GM12878 (cell line): ENCODE results near the gene DCAF15. TPM values are rescaled to one million over a fixed set of nuclear protein-coding genes. Genes with fewer than 3 reads are reported as not detected.

Source experiments
- ATAC-seq: fragments of 200-7000 bp; cut with Tn5 transposase; 3 replicates; pipeline ENCODE4 v1.9.1; 2020; ENCODE audit warnings: mild to moderate bottlenecking, moderate library complexity
- BruUV-seq: library from RNA; stranded (reverse); fragments of 400-500 nt; replicated peaks from 2 replicates; lab custom pipeline; 2021; lab: Mats Ljungman, UMichigan
- CTCF ChIA-PET: fragments of 300-600 bp; sonication (Branson Sonifier 250); formaldehyde crosslinking; extraction: SDS; loops from one replicate; lab custom pipeline; 2021; ENCODE audit warnings: inconsistent platforms; lab: Yijun Ruan, JAX
- POLR2A ChIA-PET: fragments of 350-600 bp; formaldehyde crosslinking; extraction: SDS; loops from one replicate; lab custom pipeline; 2021; ENCODE audit warnings: inconsistent platforms; lab: Charles Lee
- RAD21 ChIA-PET: fragments of 300-600 bp; sonication (Branson Sonifier 250); formaldehyde crosslinking; loops from one replicate; lab custom pipeline; 2023; ENCODE audit warnings: antibody characterized with exemption; ENCODE audit not compliant: unreplicated experiment; lab: Charles Lee
- SMC1A ChIA-PET: fragments of 300-600 bp; sonication (Branson Sonifier 250); formaldehyde crosslinking; loops from one replicate; lab custom pipeline; 2023; ENCODE audit not compliant: unreplicated experiment, uncharacterized antibody; lab: Charles Lee
- DNase-seq: peaks from one replicate; pipeline ENCODE4 v3.0.0-alpha.2; 2011; ENCODE audit warnings: low read depth, low spot score
- FAIRE-seq: peaks from 3 replicates; lab custom pipeline; 2011; peaks lifted over from hg19 to GRCh38; lab: Jason Lieb, UNC
- H2AFZ ChIP-seq: 2 replicates; pipeline ENCODE4 v1.6.0; 2011; ENCODE audit warnings: low read depth, low read length, control low read depth; ENCODE audit not compliant: control insufficient read depth
- H3K27ac ChIP-seq: 2 replicates; pipeline ENCODE4 v1.5.1; 2011; ENCODE audit warnings: control low read depth; ENCODE audit not compliant: control insufficient read depth, insufficient read depth
- H3K27me3 ChIP-seq, 2 experiments: replicated peaks in 1 of 2; 2 replicates each; pipeline versions ENCODE4 v1.6.0 to v1.6.1; 2011; ENCODE audit warnings: low read length in 1 of 2; ENCODE audit not compliant: control insufficient read depth in 2 of 2, insufficient read depth in 2 of 2
- H3K36me3 ChIP-seq, 2 experiments: 2 replicates each; pipeline ENCODE4 v1.5.1; 2011; ENCODE audit warnings: low read length in 1 of 2; ENCODE audit not compliant: control insufficient read depth in 2 of 2, insufficient read depth in 2 of 2
- H3K4me1 ChIP-seq: 2 replicates; pipeline ENCODE4 v1.6.1; 2011; ENCODE audit warnings: mild to moderate bottlenecking, low read length, moderate library complexity, mixed read lengths; ENCODE audit not compliant: control insufficient read depth, insufficient read depth
- H3K4me2 ChIP-seq: 2 replicates; pipeline ENCODE4 v1.6.0; 2011; ENCODE audit warnings: control low read depth; ENCODE audit not compliant: control insufficient read depth, insufficient read depth
- H3K4me3 ChIP-seq: fragments of 200-600 bp; sonication (generic); 2 replicates; pipeline ENCODE4 v1.5.1; 2016
- H3K79me2 ChIP-seq: 2 replicates; pipeline ENCODE4 v1.6.0; 2011; ENCODE audit warnings: low read length; ENCODE audit not compliant: control insufficient read depth, insufficient read depth
- H3K9ac ChIP-seq: 2 replicates; pipeline ENCODE4 v1.8.0; 2011; ENCODE audit warnings: low read length, control low read depth, mixed read lengths; ENCODE audit not compliant: control insufficient read depth, insufficient read depth
- H3K9me3 ChIP-seq: replicated peaks from 3 replicates; pipeline ENCODE4 v1.5.1; 2011; ENCODE audit warnings: mild to moderate bottlenecking, low read length; ENCODE audit not compliant: control insufficient read depth, insufficient read depth
- H4K20me1 ChIP-seq: 2 replicates; pipeline ENCODE4 v1.6.0; 2011; ENCODE audit not compliant: control insufficient read depth, insufficient read depth
- CREM ChIP-seq: IDR thresholded peaks from 2 replicates; pipeline ENCODE4 v1.6.1; 2014; ENCODE audit warnings: antibody characterized with exemption, low read depth
- E4F1 ChIP-seq: fragments of 450-650 bp; IDR thresholded peaks from 2 replicates; pipeline ENCODE4 v1.6.1; 2018; ENCODE audit warnings: borderline replicate concordance, mild to moderate bottlenecking; ENCODE audit not compliant: partially characterized antibody
- JUNB ChIP-seq: IDR thresholded peaks from 2 replicates; pipeline ENCODE4 v1.6.1; 2016; ENCODE audit warnings: antibody characterized with exemption, mild to moderate bottlenecking
- JUND ChIP-seq: IDR thresholded peaks from 2 replicates; pipeline ENCODE4 v1.6.1; 2012; ENCODE audit warnings: low read depth, mild to moderate bottlenecking, low read length, improper control_type of control experiment, moderate library complexity
- NKRF ChIP-seq: fragments of 450-650 bp; conservative IDR thresholded peaks from 2 replicates; pipeline ENCODE4 v1.6.1; 2017; ENCODE audit warnings: mild to moderate bottlenecking, moderate library complexity
- PRDM15 ChIP-seq: fragments of 450-650 bp; formaldehyde crosslinking; IDR thresholded peaks from 2 replicates; pipeline ENCODE4 v1.4.0; 2020; ENCODE audit warnings: mild to moderate bottlenecking, moderate library complexity
- RB1 ChIP-seq: fragments of 450-650 bp; formaldehyde crosslinking; IDR thresholded peaks from 2 replicates; pipeline ENCODE4 v1.6.1; 2017; ENCODE audit warnings: mild to moderate bottlenecking, borderline replicate concordance
- SMC3 ChIP-seq: IDR thresholded peaks from 2 replicates; pipeline ENCODE4 v1.6.1; 2011; ENCODE audit warnings: low read length, improper control_type of control experiment, borderline replicate concordance
- YY1 ChIP-seq: IDR thresholded peaks from 2 replicates; pipeline ENCODE4 v1.6.1; 2011; ENCODE audit warnings: low read depth, mild to moderate bottlenecking, low read length
- ZBTB11 ChIP-seq: fragments of 450-650 bp; formaldehyde crosslinking; IDR thresholded peaks from 2 replicates; pipeline ENCODE4 v1.5.0; 2022; ENCODE audit warnings: mild to moderate bottlenecking, missing genetic modification characterization
- WGBS: methylation state at CpG from one replicate; pipeline ENCODE4 v1.1.6; 2016; ENCODE audit warnings: low lambda C conversion rate; ENCODE audit not compliant: insufficient replicate concordance, insufficient coverage; ENCODE audit errors: missing lambda C conversion rate; 5-methylcytosine and 5-hydroxymethylcytosine counted together
- in situ Hi-C: fragments of 300-500 bp; cut with MboI; formaldehyde crosslinking; loops from 9 replicates; pipeline ENCODE4 v1.14.3; 2018; ENCODE audit warnings: mixed read lengths
- intact Hi-C: fragments of 100-400 bp; cut with micrococcal nuclease; formaldehyde crosslinking; loops from one replicate; pipeline ENCODE4 v1.14.2; 2022; ENCODE audit not compliant: unreplicated experiment
- polyA plus RNA-seq, 11 experiments: library from polyadenylated mRNA; depleted of rRNA in 4 of 11; unstranded in 6 of 11; stranded (reverse) in 5 of 11; fragments of >200 nt; fragmentation: Nextera tagmentation in 4 of 11; fragmentation: Illumina TruSeq in 1 of 11; extraction: Ambion mirVana in 4 of 11; extraction: Trizol in 1 of 11; gene quantifications; 1 replicate in 1 of 11; 2 replicates in 10 of 11; pipeline versions ENCODE4 v1.2.1 to v1.2.3, GENCODE V29; 2011 to 2016; ENCODE audit warnings: inconsistent platforms in 2 of 11, missing spikeins in 2 of 11, low read depth in 1 of 11
- total RNA-seq, 4 experiments: library from RNA; depleted of rRNA in 3 of 4; stranded (reverse); fragments of >200 nt in 3 of 4; fragmentation: Illumina TruSeq in 1 of 4; extraction: Trizol in 1 of 4; gene quantifications; 2 replicates each; pipeline versions ENCODE4 v1.2.1 to v1.2.3, GENCODE V29; 2013 to 2021

DCAF15 gene
- total and polyA plus RNA-seq, 10 of the 15 experiments (the other 5 are each of a cell fraction or from before 2014, with no cell fraction given), result 0.16 to 63.4 (median 26.6) TPM

- no peak for TF ChIP-seq PRDM15 (CRISPR knock-in tag)
Measured at GRCh38 chr19:13946414-13946813, 5.9 kb upstream of the DCAF15 start (continued).

- RAD21 ChIA-PET, result no interaction called here
- POLR2A ChIA-PET, result interaction anchor here (0.7 kb wide), 2 partner anchors 22 to 50 kb away, joined by 3 to 6 read pairs; no protein-coding TSS in a partner anchor
- WGBS, result 31% methylated on average over 2 of the region's 2 CpGs
- Histone ChIP-seq H3K9ac (no peak overlapping the region), H2AFZ (no peak overlapping the region), H3K4me3 (no peak overlapping the region), H4K20me1 (no peaks in the 10 kb centered on the region), H3K9me3 (no peaks in the 10 kb centered on the region), H3K27ac (no peak overlapping the region), H3K36me3 (peaks cover 0 to under 1% of the 10 kb centered on the region in 2 experiments; a peak in 3 of 4 replicates), H3K4me1 (peaks cover 11% of the 10 kb centered on the region), H3K4me2 (no peak overlapping the region), H3K79me2 (peaks cover 15% of the 10 kb centered on the region), H3K27me3 (no peaks in the 10 kb centered on the region)
- SMC1A ChIA-PET, result interaction anchor here (1.0 kb wide), 1 partner anchor 91 kb away, joined by 3 read pairs; no protein-coding TSS in a partner anchor
- BruUV-seq, result no TSS peak
- CTCF ChIA-PET, result interaction anchor here (0.7 to 1.1 kb wide), 2 partner anchors 36 to 81 kb away, joined by 3 to 4 read pairs; partner anchors contain the start of gene IL27RA
- intact Hi-C loops, result loop anchor here (5.0 kb wide), 2 partner anchors 36 to 81 kb away; partner anchors contain the start of gene IL27RA
- in situ Hi-C loops, result no loop called here
- FAIRE-seq (no peak), DNase-seq (no peak), ATAC-seq (no peak)
- TF ChIP-seq CREM, result no peak
- TF ChIP-seq JUND, result no peak
- TF ChIP-seq JUNB, result no peak
- TF ChIP-seq E4F1, result no peak
- no peak for TF ChIP-seq SMC3
- no peak for TF ChIP-seq ZBTB11 (CRISPR knock-in tag)
- TF ChIP-seq YY1, result no peak
- no peak for TF ChIP-seq NKRF
- TF ChIP-seq RB1, result no peak
Measured at GRCh38 chr19:13951043-13951442, 1.3 kb upstream of the DCAF15 start.
